ENCODE data around the gene DNAI1. TPM values are rescaled to one million over a fixed set of nuclear protein-coding genes. Genes with fewer than 3 reads are reported as not detected.

Gene DNAI1
- total and polyA plus RNA-seq, 2 of the 13 experiments (the other 11 are each of a cell fraction or from before 2014, with no cell fraction given), result not detected

- Histone ChIP-seq H3K9me3 (ENCODE audit: low read length) (no peaks in the 10 kb centered on the region), H2AFZ (ENCODE audit: low read length) (no peak overlapping the region), H3K27ac (ENCODE audit: extremely low read length, insufficient read depth, low read length) (no peak overlapping the region), H4K20me1 (ENCODE audit: insufficient read depth, low read length) (no peaks in the 10 kb centered on the region), H3K79me2 (ENCODE audit: insufficient read depth, low read length) (no peaks in the 10 kb centered on the region), H3K9ac (ENCODE audit: insufficient read depth, low read depth, low read length) (no peak overlapping the region), H3K36me3 (replicated peaks in 1 of 2; ENCODE audit: control insufficient read depth in 1 of 2, insufficient read depth in 2 of 2, low read length in 2 of 2) (no peaks in the 10 kb centered on the region), H3K4me1 (ENCODE audit: insufficient read depth, low read length) (peaks cover 10% of the 10 kb centered on the region; the same call in 1 of the 2 replicates), H3K4me3 (replicated peaks in 1 of 3; ENCODE audit: insufficient read depth in 1 of 3, low read depth in 2 of 3, low read length in 3 of 3) (no peak overlapping the region), H3K4me2 (ENCODE audit: low read depth, low read length) (no peak overlapping the region), H3K27me3 (ENCODE audit: control insufficient read depth in 1 of 2, insufficient read depth in 2 of 2, low read length in 2 of 2) (no peaks in the 10 kb centered on the region)
- ChIA-PET POLR2A (no interaction called here), CTCF (ENCODE audit: low intra/inter-chr PET ratio, low total read pairs) (no interaction called here)
- DNase-seq (ENCODE audit: low spot score) (no peak), FAIRE-seq (no peak), ATAC-seq (no peak)
- in situ Hi-C loops (cut with HindIII; ENCODE audit: extremely low pct_ligation_motif_present, low pct_unique_long_range_greater_than_20kb), result loop anchor here (5.0 kb wide), 1 partner anchor 159 kb away; no protein-coding TSS in a partner anchor
- BruUV-seq (replicated peaks), result no TSS peak
- intact Hi-C loops (cut with micrococcal nuclease; ENCODE audit: unreplicated experiment), result no loop called here
- 48% methylated on average over 2 of the region's 2 CpGs for WGBS (ENCODE audit: low lambda C conversion rate)
- TF ChIP-seq GPN1 (CRISPR knock-in tag; IDR thresholded peaks at IDR 0.05; ENCODE audit: borderline replicate concordance) (no peak), RARA (CRISPR knock-in tag; IDR thresholded peaks at IDR 0.05) (no peak), ZSCAN20 (CRISPR knock-in tag; IDR thresholded peaks at IDR 0.05; ENCODE audit: borderline replicate concordance) (no peak), SMYD3 (CRISPR knock-in tag; IDR thresholded peaks at IDR 0.05) (no peak)
Observed at GRCh38 chr9:34443533-34443932, 15.1 kb upstream of the DNAI1 start.

- in situ Hi-C loops (cut with HindIII; ENCODE audit: extremely low pct_ligation_motif_present, low pct_unique_long_range_greater_than_20kb), result loop anchor here (5.0 kb wide), 1 partner anchor 158 kb away; no protein-coding TSS in a partner anchor
- POLR2A ChIA-PET, result no interaction called here
Observed at GRCh38 chr9:34443976-34444375, 14.6 kb upstream of the DNAI1 start.

More at GRCh38 chr9:34443976-34444375, 14.6 kb upstream of the DNAI1 start:
- DNase-seq (ENCODE audit: low spot score) (no peak), FAIRE-seq (no peak), ATAC-seq (no peak)
- Histone ChIP-seq H3K4me1 (ENCODE audit: insufficient read depth, low read length) (peaks cover 10% of the 10 kb centered on the region; the same call in 1 of the 2 replicates), H4K20me1 (ENCODE audit: insufficient read depth, low read length) (no peaks in the 10 kb centered on the region), H3K4me2 (ENCODE audit: low read depth, low read length) (no peak overlapping the region), H3K27ac (ENCODE audit: extremely low read length, insufficient read depth, low read length) (no peak overlapping the region), H3K36me3 (replicated peaks in 1 of 2; ENCODE audit: control insufficient read depth in 1 of 2, insufficient read depth in 2 of 2, low read length in 2 of 2) (no peaks in the 10 kb centered on the region), H3K4me3 (replicated peaks in 1 of 3; ENCODE audit: insufficient read depth in 1 of 3, low read depth in 2 of 3, low read length in 3 of 3) (no peak overlapping the region), H3K79me2 (ENCODE audit: insufficient read depth, low read length) (no peaks in the 10 kb centered on the region), H3K9ac (ENCODE audit: insufficient read depth, low read depth, low read length) (no peak overlapping the region), H3K9me3 (ENCODE audit: low read length) (no peaks in the 10 kb centered on the region), H2AFZ (ENCODE audit: low read length) (no peak overlapping the region), H3K27me3 (ENCODE audit: control insufficient read depth in 1 of 2, insufficient read depth in 2 of 2, low read length in 2 of 2) (no peaks in the 10 kb centered on the region)
- CTCF ChIA-PET (ENCODE audit: low intra/inter-chr PET ratio, low total read pairs), result no interaction called here
- no peak for TF ChIP-seq ZNF597 (CRISPR knock-in tag; IDR thresholded peaks at IDR 0.05)
- no peak for TF ChIP-seq MTA3 (CRISPR knock-in tag; IDR thresholded peaks at IDR 0.05)
- no peak for TF ChIP-seq ZNF367 (CRISPR knock-in tag; IDR thresholded peaks at IDR 0.05; ENCODE audit: borderline replicate concordance)
- no peak for TF ChIP-seq REXO4 (CRISPR knock-in tag; IDR thresholded peaks at IDR 0.05; ENCODE audit: borderline replicate concordance)
- TF ChIP-seq LCORL (IDR thresholded peaks at IDR 0.05), result no peak
- TF ChIP-seq LCORL (CRISPR knock-in tag; IDR thresholded peaks at IDR 0.05), result no peak
- no peak for TF ChIP-seq TCF7 (IDR thresholded peaks at IDR 0.05; ENCODE audit: low read depth)
- intact Hi-C loops (cut with micrococcal nuclease; ENCODE audit: unreplicated experiment), result no loop called here
- no TSS peak for BruUV-seq (replicated peaks)

All from HepG2 (cell line).